Hepatic stellate cell (primary cell): ENCODE measurements around the gene TMEM41B.
"Not testable (repeated sequence)": the region's sequence is repeated elsewhere in the genome, so short reads cannot be mapped to it uniquely, and the experiment has no call there.

ENCODE experiments used
- DNase-seq: peaks from one replicate; pipeline ENCODE4 v3.0.0; 2011; ENCODE audit warnings: low spot score

TMEM41B gene

DNA sequence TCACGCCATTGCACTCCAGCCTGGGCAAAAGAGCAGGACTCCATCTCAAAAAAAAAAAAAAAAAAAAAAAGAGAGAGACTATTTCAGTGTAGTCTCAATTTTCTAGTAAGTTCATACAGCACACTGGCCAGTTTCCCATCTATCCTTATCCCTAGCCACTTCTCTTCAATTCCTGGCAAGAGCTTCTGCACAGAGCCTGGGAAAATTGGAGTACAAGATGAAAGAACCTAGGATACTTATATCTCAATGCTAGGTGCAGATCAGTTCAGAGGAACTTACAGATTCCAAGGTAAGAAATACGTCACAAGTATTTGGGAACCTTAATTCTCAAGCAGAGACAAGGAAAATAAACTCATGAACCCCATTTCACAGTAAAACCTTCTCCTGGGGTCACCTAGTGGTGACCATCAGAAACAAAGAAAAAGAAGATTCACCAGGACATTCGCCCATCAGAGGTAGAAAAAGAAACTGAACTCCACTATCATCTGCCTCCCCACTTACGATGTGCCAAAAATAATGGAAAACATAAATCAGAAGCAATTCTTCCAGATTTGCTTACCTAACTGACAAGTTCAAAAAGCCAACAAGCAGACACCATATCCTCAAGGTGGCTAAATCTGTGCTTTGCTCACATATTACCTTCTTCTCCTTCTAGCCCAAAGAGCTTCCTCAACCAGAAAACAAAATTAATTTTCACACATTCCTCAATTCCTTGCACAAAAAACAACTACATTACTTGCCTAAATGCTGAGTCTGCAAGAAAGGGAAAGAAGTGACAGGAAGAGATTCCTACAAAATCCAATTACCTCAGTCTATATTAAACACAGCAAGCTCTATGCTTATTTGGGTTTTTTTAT lies 54.2 kb downstream of the TMEM41B start:
- DNase-seq = no peak

DNA sequence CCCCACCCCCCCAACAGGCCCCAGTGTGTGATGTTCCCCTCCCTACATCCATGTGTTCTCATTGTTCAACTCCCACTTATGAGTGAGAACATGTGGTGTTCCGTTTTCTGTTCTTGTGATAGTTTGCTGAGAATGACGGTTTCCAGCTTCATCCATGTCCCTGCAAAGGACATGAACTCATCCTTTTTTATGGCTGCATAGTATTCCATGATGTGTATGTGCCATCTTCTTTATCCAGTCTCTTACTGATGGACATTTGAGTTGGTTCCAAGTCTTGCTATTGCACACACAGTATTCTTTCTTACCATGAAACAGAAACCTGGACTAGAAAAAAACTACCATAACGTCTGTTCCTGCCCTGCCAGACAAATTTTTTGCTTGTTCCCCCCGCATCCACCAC lies 56.1 kb downstream of the TMEM41B start:
- not testable (repeated sequence) for DNase-seq

DNA sequence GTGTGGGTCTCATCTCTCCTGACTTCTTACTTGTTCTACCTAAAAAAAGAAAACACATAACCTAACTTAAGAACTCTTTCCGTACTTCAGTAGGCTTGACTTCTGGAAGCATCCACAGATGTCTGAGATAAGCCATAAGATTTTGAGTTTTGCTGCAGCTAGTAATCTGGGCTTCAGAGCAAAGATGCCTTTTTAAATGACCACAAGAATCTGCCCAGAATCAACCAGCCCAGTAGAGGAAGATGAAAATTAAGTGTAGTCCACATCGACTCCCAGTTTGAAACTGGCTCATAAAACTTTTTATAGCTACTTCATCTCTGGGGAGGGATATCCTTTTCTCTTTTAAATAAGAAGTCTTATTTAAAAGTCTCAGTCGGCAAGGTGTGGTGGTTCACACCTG lies 60.0 kb downstream of the TMEM41B start:
- DNase-seq = no peak

DNA sequence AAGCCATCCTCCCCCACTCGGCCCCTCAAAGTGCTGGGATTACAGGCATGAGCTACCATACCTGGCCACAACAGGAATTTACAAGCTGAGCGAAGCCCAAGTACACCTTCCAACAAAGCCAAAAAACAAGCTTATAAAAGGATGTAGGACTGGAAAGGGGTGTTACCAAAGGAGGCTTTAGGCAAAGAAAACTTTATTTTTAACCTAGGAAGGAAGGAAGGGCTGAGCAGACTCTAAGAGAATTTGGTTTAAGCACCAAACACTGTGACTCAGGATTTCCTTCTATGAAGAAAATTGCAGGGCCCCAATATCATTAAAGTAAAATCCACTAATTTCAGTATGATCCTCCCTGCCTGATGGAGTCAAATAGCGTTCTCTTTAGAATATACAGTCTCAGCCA lies 61.3 kb downstream of the TMEM41B start:
- DNase-seq = no peak

DNA sequence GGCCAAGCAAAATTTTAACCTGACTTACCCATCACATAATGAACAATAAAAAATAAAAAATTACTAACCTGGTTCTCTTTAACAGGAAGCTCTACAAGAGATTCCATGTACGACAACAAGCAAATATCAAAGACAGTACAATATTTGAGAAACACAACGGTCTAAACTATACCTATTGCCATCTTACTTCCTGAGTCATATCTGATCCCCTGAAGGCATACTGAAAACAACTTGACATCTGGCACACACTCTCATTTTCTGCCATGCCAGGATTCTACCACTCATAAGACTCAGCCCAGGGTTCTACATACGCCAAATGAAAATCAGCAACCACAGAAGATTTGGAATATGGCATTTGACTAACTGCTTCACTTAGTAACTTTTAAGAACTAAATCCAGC lies 63.1 kb downstream of the TMEM41B start:
- no peak for DNase-seq

DNA sequence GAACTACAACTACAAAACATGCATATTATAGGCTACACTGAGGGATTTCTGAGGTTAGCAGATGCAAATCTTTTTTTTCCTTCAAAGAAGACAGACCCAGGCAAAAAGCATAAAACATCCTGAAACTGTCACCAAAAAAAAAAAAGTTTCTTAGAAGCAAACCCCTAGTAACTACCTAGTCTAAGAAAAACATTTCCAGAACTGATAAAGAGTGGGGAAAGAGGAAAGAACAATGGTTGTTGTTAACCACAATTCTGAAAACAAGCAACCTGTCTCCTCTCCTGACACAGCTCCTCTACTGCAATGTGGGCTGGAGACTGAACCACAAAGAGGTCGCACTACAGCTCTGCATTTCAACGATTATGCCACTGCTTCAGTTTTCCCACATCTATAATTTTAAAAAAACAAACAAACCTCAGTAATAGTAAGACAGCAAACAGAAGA lies 64.2 kb downstream of the TMEM41B start:
- no peak for DNase-seq

DNA sequence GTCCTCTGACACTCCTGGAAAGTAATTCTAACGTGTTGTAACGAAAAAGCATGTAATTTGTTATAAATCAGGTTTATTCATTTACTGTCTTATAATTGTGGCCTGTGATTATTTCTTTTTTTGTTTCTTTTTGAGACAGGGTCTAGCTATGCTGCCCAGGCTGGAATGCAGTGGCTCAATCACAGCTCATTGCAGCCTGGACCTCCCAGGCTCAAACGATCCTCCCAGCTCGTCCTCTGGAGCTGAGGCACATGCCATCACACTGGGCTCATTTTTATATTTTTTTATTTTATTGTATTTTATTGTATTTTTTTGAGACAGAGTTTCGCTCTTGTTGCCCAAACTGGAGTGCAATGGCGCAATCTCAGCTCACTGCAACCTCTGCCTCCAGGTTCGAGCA lies 65.1 kb downstream of the TMEM41B start:
- DNase-seq = no peak

DNA sequence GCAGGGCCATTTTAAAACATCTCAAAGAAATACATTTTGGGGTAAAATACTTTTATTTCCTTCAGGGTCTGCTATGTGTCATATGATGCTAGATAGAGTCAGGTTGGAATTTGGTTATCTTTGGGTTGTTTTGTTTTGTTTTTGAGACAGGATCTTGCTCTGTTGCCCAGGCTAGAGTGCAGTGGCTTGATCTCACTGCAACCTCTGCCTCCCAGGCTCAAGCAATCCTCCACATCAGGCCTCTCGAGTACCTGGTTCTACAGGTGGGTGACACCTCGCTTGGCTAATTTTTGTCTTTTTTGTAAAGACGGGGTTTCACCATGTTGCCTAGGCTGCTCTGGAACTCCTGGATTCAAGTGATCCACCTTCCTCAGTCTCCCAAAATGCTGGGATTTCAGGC lies 66.5 kb downstream of the TMEM41B start:
- no peak for DNase-seq

DNA sequence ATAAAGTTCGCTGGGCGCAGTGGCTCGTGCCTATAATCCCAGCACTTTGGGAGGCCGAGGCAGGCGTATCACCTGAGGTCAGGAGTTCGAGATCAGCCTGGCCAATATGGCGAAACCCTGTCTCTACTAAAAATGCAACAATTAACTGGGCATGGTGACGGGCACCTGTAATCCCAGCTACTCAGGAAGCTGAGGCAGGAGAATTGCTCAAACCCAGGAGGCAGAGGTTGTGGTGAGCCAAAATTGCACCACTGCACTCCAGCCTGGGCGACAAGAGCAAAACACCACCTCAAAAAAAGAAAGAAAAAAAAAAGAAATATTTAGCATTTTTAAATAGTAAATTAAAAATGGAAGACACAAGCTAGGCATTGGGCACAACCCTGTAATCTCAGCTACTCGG lies 78.2 kb downstream of the TMEM41B start:
- not testable (repeated sequence) for DNase-seq

DNA sequence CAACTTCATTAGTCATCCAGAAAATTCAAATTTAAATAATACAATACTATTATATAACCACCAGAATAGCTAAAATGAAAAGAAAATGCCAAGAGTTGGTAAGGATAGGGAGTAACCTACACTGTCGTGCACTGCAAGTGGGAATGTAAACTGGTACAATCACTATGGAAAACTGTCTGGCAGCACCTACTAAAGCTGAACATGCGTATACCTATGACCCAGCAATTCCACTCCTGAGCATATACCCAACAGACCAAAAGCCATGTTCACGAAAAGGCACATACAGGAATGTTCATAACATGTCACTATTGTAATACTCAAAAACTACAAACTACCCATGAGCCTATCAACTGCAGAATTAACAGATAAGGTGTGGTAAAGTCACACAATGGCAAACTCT lies 81.9 kb downstream of the TMEM41B start:
- DNase-seq = no peak

DNA sequence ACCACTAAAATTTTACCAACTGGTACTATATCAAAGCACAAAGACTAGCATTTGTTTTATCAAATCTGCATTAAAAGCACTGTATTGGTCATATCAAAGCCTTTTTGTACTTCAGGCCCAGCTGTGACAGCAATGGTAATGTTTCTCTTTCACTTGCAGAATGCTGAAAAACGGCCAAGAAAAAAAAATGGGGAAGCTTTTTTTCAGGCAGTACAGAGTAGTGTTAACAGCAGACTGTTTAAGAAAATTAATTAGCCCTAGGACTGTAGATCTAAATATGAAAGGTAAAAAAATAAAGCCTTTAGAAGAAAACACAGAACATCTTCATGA lies 82.6 kb downstream of the TMEM41B start:
- DNase-seq = peak; percentile 51
